Measurements from ENCODE around the gene SLC25A41. TPM values are rescaled to one million over a fixed set of nuclear protein-coding genes. Genes with fewer than 3 reads are reported as not detected.

The SLC25A41 gene
- total RNA-seq, 1 donor from 2014 or later: 0.70 TPM

DNA sequence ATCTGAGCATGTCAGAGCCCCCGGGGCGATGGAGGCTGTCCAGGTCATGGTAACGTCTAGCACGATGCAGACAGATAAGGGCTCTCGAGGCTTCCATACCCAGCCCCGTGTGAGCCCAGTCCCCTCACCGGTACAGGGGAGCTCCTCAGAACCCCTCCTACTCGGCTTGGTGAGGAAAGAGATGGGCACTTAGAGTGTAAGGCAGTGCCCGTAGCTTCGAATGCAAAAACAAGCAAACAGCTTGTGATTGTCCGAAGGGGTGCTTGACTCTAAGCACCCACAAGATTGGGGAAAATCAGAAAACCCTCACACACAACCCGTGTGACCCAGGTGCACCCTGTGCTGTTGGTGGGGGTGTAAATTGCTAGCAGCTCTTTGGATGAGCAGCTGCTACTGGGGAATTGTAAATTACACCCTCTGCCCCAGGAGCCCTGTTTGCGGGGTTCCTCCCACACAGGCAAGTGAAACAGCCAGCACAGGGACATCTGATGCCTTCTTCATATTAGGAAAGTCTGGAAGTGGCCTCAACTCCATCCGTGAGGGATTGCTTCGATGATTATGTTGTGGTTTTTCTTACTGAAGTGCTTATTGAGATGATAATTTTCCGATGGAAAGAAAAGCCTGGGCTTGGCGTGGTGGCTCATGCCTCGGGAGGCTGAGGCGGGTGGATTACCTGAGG, 56.9 kb downstream of the SLC25A41 start:
- DNase-seq (ENCODE audit: extremely low read depth, low read depth, low spot score): no peak

Other genes starting within 250 kb of the SLC25A41 start
- gene MLLT1, start 153.8 kb downstream of the SLC25A41 start, total RNA-seq: 23.3 and 32.2 TPM in 2 replicates
- not detected in 2 replicates for gene ACER1, start 100.2 kb downstream of the SLC25A41 start, total RNA-seq
- gene CLPP, start 72.2 kb downstream of the SLC25A41 start, total RNA-seq: 119 and 129 TPM in 2 replicates
- gene ALKBH7, start 61.0 kb downstream of the SLC25A41 start, total RNA-seq: 50.4 and 51.5 TPM in 2 replicates
- 1.3 TPM in 2 replicates for gene PSPN, start 57.8 kb downstream of the SLC25A41 start, total RNA-seq
- 57.8 and 71.9 TPM in 2 replicates for gene GTF2F1, start 40.6 kb downstream of the SLC25A41 start, total RNA-seq
- gene KHSRP, start 9.0 kb downstream of the SLC25A41 start, total RNA-seq: 233 and 255 TPM in 2 replicates
- gene SLC25A23, start 26.0 kb upstream of the SLC25A41 start, total RNA-seq: 47.1 and 60.7 TPM in 2 replicates
- 0.34 TPM in 1 of 2 replicates, not detected in the other for gene CRB3, start 30.5 kb upstream of the SLC25A41 start, total RNA-seq
- gene DENND1C, start 48.0 kb upstream of the SLC25A41 start, total RNA-seq: 0.10 TPM in 1 of 2 replicates, not detected in the other
- 3.7 TPM in 1 of 2 replicates, not detected in the other for gene TUBB4A, start 68.5 kb upstream of the SLC25A41 start, total RNA-seq
- 8.2 and 12.1 TPM in 2 replicates for gene TNFSF9, start 97.3 kb upstream of the SLC25A41 start, total RNA-seq
- 7.8 and 8.9 TPM in 2 replicates for gene CD70, start 157.4 kb upstream of the SLC25A41 start, total RNA-seq
- not detected in 2 replicates for gene TNFSF14, start 236.4 kb upstream of the SLC25A41 start, total RNA-seq